SK-N-SH treated with all-trans-retinoic acid at 6 μM for 48 hours (cell line): ENCODE results near the gene ZNF212.

Source experiments
- BACH2 ChIP-seq: fragments of 250-450 bp; sonication (Bioruptor Pico); IDR thresholded peaks from 2 replicates; pipeline ENCODE4 v1.9.0; 2021; ENCODE audit warnings: mild to moderate bottlenecking, borderline replicate concordance
- GLIS3 ChIP-seq: fragments of 250-450 bp; sonication (Bioruptor Pico); IDR thresholded peaks from 2 replicates; pipeline ENCODE4 v1.5.0; 2020; ENCODE audit warnings: mild to moderate bottlenecking, moderate library complexity
- ZFP30 ChIP-seq: fragments of 450-650 bp; formaldehyde crosslinking; IDR thresholded peaks from 2 replicates; pipeline ENCODE4 v1.5.0; 2022; ENCODE audit warnings: mild to moderate bottlenecking, moderate library complexity
- ZNF565 ChIP-seq: fragments of 450-650 bp; formaldehyde crosslinking; conservative IDR thresholded peaks from 2 replicates; pipeline ENCODE4 v1.5.0; 2020; ENCODE audit warnings: low read depth, mild to moderate bottlenecking, moderate library complexity
- TF ChIP-seq, protein P1 (sequence below): fragments of 250-450 bp; sonication (Bioruptor Pico); IDR thresholded peaks from 2 replicates; pipeline ENCODE4 v1.5.0; 2020; ENCODE audit warnings: mild to moderate bottlenecking, moderate library complexity

DNA sequence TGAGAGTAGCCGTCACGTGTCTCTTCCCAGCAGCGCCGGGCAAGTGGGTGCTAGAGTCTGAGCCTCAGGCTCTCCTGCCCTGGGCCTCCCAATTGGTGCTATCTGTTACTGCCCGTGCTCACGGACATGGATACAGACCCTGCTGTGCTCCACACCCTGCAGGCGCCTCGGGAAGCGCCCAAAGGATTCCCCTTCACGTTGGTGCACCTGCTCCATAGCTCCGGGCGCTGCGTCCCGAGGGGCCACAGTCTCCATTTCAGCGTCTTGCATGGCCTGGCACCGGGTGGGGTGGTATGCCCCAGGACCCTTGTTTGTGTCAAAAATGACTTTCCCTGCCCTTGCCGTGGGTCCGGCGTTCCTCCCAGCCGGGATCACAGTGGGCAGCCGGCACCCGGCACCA, 13.8 kb upstream of the ZNF212 start:
- TF ChIP-seq ZFP30 = no peak
- TF ChIP-seq GLIS3 (CRISPR knock-in tag) = no peak
- TF ChIP-seq BACH2 = no peak
- TF ChIP-seq, protein P1, sequence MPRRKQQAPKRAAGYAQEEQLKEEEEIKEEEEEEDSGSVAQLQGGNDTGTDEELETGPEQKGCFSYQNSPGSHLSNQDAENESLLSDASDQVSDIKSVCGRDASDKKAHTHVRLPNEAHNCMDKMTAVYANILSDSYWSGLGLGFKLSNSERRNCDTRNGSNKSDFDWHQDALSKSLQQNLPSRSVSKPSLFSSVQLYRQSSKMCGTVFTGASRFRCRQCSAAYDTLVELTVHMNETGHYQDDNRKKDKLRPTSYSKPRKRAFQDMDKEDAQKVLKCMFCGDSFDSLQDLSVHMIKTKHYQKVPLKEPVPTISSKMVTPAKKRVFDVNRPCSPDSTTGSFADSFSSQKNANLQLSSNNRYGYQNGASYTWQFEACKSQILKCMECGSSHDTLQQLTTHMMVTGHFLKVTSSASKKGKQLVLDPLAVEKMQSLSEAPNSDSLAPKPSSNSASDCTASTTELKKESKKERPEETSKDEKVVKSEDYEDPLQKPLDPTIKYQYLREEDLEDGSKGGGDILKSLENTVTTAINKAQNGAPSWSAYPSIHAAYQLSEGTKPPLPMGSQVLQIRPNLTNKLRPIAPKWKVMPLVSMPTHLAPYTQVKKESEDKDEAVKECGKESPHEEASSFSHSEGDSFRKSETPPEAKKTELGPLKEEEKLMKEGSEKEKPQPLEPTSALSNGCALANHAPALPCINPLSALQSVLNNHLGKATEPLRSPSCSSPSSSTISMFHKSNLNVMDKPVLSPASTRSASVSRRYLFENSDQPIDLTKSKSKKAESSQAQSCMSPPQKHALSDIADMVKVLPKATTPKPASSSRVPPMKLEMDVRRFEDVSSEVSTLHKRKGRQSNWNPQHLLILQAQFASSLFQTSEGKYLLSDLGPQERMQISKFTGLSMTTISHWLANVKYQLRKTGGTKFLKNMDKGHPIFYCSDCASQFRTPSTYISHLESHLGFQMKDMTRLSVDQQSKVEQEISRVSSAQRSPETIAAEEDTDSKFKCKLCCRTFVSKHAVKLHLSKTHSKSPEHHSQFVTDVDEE (CRISPR knock-in tag) = no peak
- no peak for TF ChIP-seq ZNF565
